ENCODE results near the gene ADAMTS2.

Gene ADAMTS2

GRCh38 chr5:179211068-179211467, 134.2 kb downstream of the ADAMTS2 start:
- no peak for DNase-seq

GRCh38 chr5:179210478-179210877, 134.8 kb downstream of the ADAMTS2 start:
- no peak for DNase-seq

- DNase-seq, result no peak
These were observed 135.7 kb downstream of the ADAMTS2 start for GRCh38 chr5:179209359-179210150.

GRCh38 chr5:179208706-179209358, 136.4 kb downstream of the ADAMTS2 start:
- DNase-seq, result no peak

- no peak for DNase-seq
These were observed 137.1 kb downstream of the ADAMTS2 start for GRCh38 chr5:179207920-179208705.

- no peak for DNase-seq
These were observed 137.8 kb downstream of the ADAMTS2 start for GRCh38 chr5:179207470-179207869.

GRCh38 chr5:179206366-179206765, 138.9 kb downstream of the ADAMTS2 start:
- DNase-seq, result no peak

GRCh38 chr5:179205277-179205676, 140.0 kb downstream of the ADAMTS2 start:
- DNase-seq, result no peak

- DNase-seq, result no peak
These were observed 140.7 kb downstream of the ADAMTS2 start for GRCh38 chr5:179204572-179204971.

- no peak for DNase-seq
These were observed 142.0 kb downstream of the ADAMTS2 start for GRCh38 chr5:179203248-179203647.

GRCh38 chr5:179201986-179202385, 143.3 kb downstream of the ADAMTS2 start:
- DNase-seq, result no peak

GRCh38 chr5:179199246-179199645, 146.0 kb downstream of the ADAMTS2 start:
- no peak for DNase-seq

- no peak for DNase-seq
These were observed 146.4 kb downstream of the ADAMTS2 start for GRCh38 chr5:179198825-179199224.

GRCh38 chr5:179196405-179197079, 148.7 kb downstream of the ADAMTS2 start:
- no peak for DNase-seq

- DNase-seq, result no peak
These were observed 149.5 kb downstream of the ADAMTS2 start for GRCh38 chr5:179195561-179196404.

GRCh38 chr5:179194941-179195381, 150.3 kb downstream of the ADAMTS2 start:
- DNase-seq, result no peak

GRCh38 chr5:179194201-179194910, 150.9 kb downstream of the ADAMTS2 start:
- no peak for DNase-seq

- no peak for DNase-seq
These were observed 151.5 kb downstream of the ADAMTS2 start for GRCh38 chr5:179193746-179194145.

GRCh38 chr5:179192891-179193470, 152.3 kb downstream of the ADAMTS2 start:
- no peak for DNase-seq

- no peak for DNase-seq
These were observed 152.9 kb downstream of the ADAMTS2 start for GRCh38 chr5:179192185-179192890.
